ENCODE results near the gene PTPRD.

The PTPRD gene

DNA sequence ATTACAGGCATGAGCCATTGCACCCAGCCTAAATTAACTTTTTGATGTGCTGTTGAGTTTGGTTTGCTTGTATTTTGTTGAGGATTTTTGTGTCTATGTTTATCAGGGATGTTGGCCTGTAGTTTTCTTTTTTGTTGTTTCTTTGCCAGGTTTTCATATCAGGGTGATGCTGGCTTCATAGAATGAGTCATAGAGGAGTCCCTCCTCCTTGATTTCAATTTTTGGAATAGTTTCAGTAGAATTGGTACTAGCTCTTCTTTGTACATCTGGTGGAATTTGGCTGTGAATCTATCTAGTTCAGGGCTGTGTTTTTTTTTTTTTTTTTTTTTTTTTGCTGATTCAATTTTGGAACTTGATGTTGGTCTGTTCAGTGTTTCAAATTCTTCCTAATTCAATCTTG, 1648.9 kb downstream of the PTPRD start:
- no peak for DNase-seq (ENCODE audit: low read depth)
- TF ChIP-seq, protein P1, sequence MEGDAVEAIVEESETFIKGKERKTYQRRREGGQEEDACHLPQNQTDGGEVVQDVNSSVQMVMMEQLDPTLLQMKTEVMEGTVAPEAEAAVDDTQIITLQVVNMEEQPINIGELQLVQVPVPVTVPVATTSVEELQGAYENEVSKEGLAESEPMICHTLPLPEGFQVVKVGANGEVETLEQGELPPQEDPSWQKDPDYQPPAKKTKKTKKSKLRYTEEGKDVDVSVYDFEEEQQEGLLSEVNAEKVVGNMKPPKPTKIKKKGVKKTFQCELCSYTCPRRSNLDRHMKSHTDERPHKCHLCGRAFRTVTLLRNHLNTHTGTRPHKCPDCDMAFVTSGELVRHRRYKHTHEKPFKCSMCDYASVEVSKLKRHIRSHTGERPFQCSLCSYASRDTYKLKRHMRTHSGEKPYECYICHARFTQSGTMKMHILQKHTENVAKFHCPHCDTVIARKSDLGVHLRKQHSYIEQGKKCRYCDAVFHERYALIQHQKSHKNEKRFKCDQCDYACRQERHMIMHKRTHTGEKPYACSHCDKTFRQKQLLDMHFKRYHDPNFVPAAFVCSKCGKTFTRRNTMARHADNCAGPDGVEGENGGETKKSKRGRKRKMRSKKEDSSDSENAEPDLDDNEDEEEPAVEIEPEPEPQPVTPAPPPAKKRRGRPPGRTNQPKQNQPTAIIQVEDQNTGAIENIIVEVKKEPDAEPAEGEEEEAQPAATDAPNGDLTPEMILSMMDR (IDR thresholded peaks at IDR 0.05; ENCODE audit: insufficient read depth, low read depth, low read length, missing control alignments): no peak
- H3K4me3 ChIP-seq (ENCODE audit: low read depth, low read length): no peak overlapping the region

DNA sequence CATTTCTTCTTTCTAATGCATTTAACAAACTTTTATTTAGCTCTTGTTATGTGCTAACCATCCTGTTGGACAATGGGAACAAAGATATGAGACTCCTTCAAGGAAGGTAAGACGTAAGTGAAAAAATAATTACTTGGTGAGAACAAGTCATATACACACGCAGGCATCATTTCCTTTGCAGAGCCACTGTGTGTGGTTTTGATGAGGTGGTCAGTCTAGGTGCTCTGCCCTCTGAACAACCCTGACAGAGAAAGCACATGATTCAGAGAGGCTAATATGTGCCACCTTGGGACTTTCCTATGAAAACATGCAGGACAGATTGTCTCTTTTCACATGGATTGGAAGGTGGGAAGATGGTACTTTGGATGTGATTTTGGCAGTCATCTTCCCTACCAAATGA, 1650.7 kb downstream of the PTPRD start:
- H3K4me3 ChIP-seq (ENCODE audit: low read depth, low read length): no peak overlapping the region
- no peak for DNase-seq (ENCODE audit: low read depth)
- TF ChIP-seq, protein P1 (IDR thresholded peaks at IDR 0.05; ENCODE audit: insufficient read depth, low read depth, low read length, missing control alignments): no peak

DNA sequence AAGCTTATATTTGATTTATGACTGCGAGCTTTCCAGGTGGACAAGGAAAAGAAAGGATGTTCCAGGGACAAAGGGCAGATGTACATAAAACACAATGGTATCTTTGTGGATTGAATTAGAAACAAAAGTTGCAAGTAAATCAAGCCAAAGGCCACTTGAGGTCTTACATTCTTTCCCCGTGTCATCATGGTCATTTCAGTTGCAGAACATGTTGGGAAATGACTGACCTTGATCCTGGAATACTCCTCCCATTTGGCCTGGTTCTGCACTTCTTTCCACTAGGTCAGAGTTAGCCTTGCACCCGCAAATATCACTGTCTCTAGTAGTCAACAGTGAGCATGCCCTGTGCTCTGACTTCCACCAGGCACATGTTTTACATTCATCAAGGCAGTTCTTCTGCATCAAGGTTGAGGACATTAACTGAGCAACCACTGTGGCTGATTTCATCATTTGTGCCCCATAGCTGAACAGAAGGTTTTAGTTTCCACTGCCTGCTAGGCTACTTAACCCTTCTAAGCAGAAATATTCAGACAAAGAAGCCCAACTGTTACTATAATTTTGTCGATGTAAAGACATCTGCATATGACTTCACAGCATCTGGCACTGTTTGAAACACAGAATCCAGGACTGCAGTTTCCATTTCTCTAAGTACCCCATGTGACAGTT, 1651.5 kb downstream of the PTPRD start:
- no peak for DNase-seq (ENCODE audit: low read depth)
- TF ChIP-seq, protein P1 (IDR thresholded peaks at IDR 0.05; ENCODE audit: insufficient read depth, low read depth, low read length, missing control alignments): no peak
- no peak overlapping the region for H3K4me3 ChIP-seq (ENCODE audit: low read depth, low read length)

DNA sequence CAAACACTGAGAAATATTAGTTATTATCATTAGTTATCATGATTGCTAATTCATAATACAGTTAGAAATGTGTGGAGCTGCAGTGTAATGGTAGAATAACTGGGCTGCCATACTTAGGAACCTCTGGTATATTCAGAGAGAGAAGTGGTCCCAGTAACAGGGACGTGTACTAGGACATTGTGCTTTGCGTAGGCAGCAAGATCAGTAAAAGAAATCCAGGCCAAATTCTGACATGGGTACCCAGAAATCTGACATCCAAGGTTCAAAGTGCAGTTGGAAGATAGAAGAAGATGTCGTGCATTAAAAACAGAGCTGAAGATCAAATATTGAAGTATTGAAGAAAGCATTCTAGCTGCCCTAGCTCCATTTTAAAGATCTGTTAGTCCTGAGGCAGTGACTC, 1652.5 kb downstream of the PTPRD start:
- DNase-seq (ENCODE audit: low read depth): no peak
- H3K4me3 ChIP-seq (ENCODE audit: low read depth, low read length): no peak overlapping the region
- TF ChIP-seq, protein P1 (IDR thresholded peaks at IDR 0.05; ENCODE audit: insufficient read depth, low read depth, low read length, missing control alignments): no peak

DNA sequence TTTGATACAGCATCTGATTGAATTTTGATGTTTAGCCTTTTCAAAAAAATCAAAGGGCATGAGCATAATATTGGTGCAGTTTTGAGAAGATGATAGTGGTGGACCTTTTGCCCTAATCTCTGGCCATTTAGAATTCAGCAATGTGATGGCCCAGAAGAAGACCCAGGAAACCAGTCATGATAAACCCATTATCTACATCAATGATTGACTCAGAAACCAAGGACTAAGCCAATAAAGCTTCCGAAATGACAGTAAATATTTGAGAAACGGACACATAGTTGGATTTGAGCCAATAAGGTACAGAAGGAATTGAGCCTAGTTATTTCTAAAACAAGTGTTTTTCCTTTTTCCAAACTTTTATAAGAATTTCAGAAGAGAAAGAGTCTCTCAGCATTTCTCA, 1654.4 kb downstream of the PTPRD start:
- no peak overlapping the region for H3K4me3 ChIP-seq (ENCODE audit: low read depth, low read length)
- TF ChIP-seq, protein P1 (IDR thresholded peaks at IDR 0.05; ENCODE audit: insufficient read depth, low read depth, low read length, missing control alignments): no peak
- no peak for DNase-seq (ENCODE audit: low read depth)

DNA sequence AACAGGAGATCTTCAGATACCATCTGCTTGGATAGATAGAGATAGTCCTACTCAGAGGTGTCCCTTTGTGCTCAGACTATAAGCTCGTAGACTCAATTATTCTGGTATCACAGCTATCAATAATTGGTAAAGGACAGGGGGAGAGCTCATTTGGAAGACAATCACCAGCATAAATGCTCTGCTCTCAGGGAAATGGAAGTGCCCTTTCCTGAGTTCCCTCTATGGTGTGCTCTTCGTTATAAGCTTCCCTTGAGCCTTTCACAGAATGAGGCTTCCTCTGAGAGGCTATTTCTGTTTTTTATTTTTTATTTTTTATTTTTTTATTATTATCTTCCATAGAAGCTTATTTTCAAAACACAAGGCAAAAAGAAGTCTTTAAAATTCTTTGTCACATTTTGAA, 1657.5 kb downstream of the PTPRD start:
- DNase-seq (ENCODE audit: low read depth): no peak
- TF ChIP-seq, protein P1 (IDR thresholded peaks at IDR 0.05; ENCODE audit: insufficient read depth, low read depth, low read length, missing control alignments): no peak

DNA sequence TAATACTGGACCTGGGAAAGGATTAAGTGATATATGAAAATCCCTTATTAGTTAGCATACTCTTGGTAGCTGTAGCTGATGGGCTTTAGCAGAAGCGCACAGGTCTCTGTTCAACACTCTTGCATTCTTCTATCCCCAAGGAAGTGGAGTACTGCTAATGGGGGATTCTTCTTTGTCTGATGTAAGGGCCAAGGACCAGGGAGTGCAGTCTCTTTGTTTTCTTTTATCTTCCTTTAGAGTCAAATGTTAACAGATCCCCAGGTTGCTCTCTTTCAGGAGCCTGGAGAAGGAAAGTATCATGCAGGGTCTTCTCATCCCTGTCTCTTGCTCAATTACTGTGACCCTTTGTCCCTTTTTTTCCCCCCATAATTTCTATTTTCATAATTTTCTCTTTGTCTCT, 1666.3 kb downstream of the PTPRD start:
- no peak overlapping the region for H3K4me3 ChIP-seq (ENCODE audit: low read depth, low read length)
- TF ChIP-seq, protein P1 (IDR thresholded peaks at IDR 0.05; ENCODE audit: insufficient read depth, low read depth, low read length, missing control alignments): no peak
- no peak for DNase-seq (ENCODE audit: low read depth)

More for the DNA sequence above, 1657.5 kb downstream of the PTPRD start:
- no peak overlapping the region for H3K4me3 ChIP-seq (ENCODE audit: low read depth, low read length)
